HG02970 (cell line): Measurements from ENCODE around the gene PTEN.

Experiments used
- ATAC-seq: cut with Tn5 transposase; IDR thresholded peaks from one replicate; pipeline ENCODE4 v1.9.1; 2021; ENCODE audit warnings: mild to moderate bottlenecking, moderate library complexity, moderate number of reproducible peaks; ENCODE audit not compliant: unreplicated experiment, low FRiP score

PTEN gene

GRCh38 chr10:87915989-87916388 lies 52.6 kb downstream of the PTEN start:
- no peak for ATAC-seq

GRCh38 chr10:87916515-87916914 lies 53.1 kb downstream of the PTEN start:
- ATAC-seq: no peak

- no peak for ATAC-seq
These were observed 54.9 kb downstream of the PTEN start for GRCh38 chr10:87918254-87918859.

GRCh38 chr10:87920538-87920937 lies 57.1 kb downstream of the PTEN start:
- ATAC-seq: no peak

GRCh38 chr10:87921931-87922688 lies 58.7 kb downstream of the PTEN start:
- ATAC-seq: no peak

GRCh38 chr10:87923233-87923632 lies 59.8 kb downstream of the PTEN start:
- no peak for ATAC-seq

GRCh38 chr10:87925570-87925969 lies 62.1 kb downstream of the PTEN start:
- no peak for ATAC-seq

GRCh38 chr10:87927091-87927490 lies 63.7 kb downstream of the PTEN start:
- ATAC-seq: no peak

GRCh38 chr10:87928996-87929395 lies 65.6 kb downstream of the PTEN start:
- ATAC-seq: no peak

- no peak for ATAC-seq
These were observed 66.7 kb downstream of the PTEN start for GRCh38 chr10:87930141-87930540.

- ATAC-seq: no peak
These were observed 67.8 kb downstream of the PTEN start for GRCh38 chr10:87930934-87931835.

- ATAC-seq: no peak
These were observed 68.4 kb downstream of the PTEN start for GRCh38 chr10:87931836-87932230.

GRCh38 chr10:87935290-87936141 lies 72.1 kb downstream of the PTEN start:
- no peak for ATAC-seq

- no peak for ATAC-seq
These were observed 76.8 kb downstream of the PTEN start for GRCh38 chr10:87940210-87940609.

- ATAC-seq: no peak
These were observed 79.6 kb downstream of the PTEN start for GRCh38 chr10:87942884-87943527.

- ATAC-seq: no peak
These were observed 82.6 kb downstream of the PTEN start for GRCh38 chr10:87945984-87946383.

- no peak for ATAC-seq
These were observed 89.2 kb downstream of the PTEN start for GRCh38 chr10:87952612-87953011.

GRCh38 chr10:87956055-87956454 lies 92.6 kb downstream of the PTEN start:
- ATAC-seq: no peak

GRCh38 chr10:87957702-87958101 lies 94.3 kb downstream of the PTEN start:
- no peak for ATAC-seq

- no peak for ATAC-seq
These were observed 96.8 kb downstream of the PTEN start for GRCh38 chr10:87960230-87960629.
